HG02870 (cell line): ENCODE measurements around the gene NUTF2.
A peak's percentile ranks its signal among the peaks of the same experiment; 100 is the strongest.
"Not testable (repeated sequence)": the region's sequence is repeated elsewhere in the genome, so short reads cannot be mapped to it uniquely, and the experiment has no call there.

Experiments used
- ATAC-seq: cut with Tn5 transposase; IDR thresholded peaks from one replicate; pipeline ENCODE4 v1.9.1; 2021; ENCODE audit warnings: mild to moderate bottlenecking, moderate library complexity; ENCODE audit not compliant: unreplicated experiment

Gene NUTF2

DNA sequence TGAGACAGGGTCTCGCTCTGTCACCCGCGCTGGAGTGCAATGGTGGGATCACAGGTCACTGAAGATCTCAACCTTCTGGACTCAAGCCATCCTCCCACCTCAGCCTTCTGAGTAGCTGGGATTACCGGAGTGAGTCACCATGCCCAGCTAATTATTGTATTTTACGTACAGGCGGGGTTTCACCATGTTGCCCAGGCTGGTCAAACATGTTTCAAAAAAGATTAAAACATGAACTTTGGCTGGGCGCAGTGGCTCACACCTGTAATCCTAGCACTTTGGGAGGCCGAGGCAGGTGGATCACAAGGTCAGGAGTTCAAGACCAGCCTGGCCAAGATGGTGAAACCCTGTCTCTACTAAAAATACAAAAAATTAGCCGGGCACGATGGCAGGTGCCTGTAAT, 9.5 kb upstream of the NUTF2 start:
- ATAC-seq: not testable (repeated sequence)

- no peak for ATAC-seq
These were observed 8.9 kb upstream of the NUTF2 start for GRCh38 chr16:67837811-67838210.

DNA sequence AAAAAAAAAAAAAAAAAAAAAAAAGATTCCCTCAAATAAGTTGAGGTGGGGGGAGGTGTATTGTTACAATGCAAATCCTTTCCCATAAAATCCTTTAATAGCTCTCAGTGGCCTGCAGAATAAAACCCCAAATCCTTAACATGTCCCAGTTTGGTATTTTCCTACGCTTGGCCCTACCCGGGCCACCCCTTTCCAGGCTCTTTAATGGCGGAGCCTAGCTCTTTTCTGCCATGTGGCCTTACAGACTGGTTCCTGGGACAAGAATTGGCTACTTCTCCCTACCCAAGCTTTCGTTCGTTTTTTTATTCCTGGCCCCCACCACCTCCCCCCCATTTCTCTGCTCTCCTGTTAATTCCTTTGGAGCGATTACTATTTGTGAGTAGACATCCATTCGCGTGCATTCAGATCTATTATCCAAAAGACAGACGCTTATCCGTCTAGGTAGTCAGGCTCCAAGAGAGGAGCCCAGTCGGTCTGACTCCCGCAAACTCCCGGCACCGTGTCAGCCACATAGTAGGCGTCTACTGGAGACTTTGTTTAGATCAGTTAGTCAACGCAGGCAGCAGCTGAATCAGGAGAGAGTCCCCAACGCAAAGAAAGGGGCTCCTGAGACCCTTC, 5.4 kb upstream of the NUTF2 start:
- ATAC-seq: no peak

GRCh38 chr16:67841816-67842508, 4.8 kb upstream of the NUTF2 start, which contains the start of gene THAP11:
Gene THAP11, plus strand, starts transcription at chr16:67842320. Its CDS starts 235 bp downstream, at chr16:67842555.
- ATAC-seq: peak; percentile 47

DNA sequence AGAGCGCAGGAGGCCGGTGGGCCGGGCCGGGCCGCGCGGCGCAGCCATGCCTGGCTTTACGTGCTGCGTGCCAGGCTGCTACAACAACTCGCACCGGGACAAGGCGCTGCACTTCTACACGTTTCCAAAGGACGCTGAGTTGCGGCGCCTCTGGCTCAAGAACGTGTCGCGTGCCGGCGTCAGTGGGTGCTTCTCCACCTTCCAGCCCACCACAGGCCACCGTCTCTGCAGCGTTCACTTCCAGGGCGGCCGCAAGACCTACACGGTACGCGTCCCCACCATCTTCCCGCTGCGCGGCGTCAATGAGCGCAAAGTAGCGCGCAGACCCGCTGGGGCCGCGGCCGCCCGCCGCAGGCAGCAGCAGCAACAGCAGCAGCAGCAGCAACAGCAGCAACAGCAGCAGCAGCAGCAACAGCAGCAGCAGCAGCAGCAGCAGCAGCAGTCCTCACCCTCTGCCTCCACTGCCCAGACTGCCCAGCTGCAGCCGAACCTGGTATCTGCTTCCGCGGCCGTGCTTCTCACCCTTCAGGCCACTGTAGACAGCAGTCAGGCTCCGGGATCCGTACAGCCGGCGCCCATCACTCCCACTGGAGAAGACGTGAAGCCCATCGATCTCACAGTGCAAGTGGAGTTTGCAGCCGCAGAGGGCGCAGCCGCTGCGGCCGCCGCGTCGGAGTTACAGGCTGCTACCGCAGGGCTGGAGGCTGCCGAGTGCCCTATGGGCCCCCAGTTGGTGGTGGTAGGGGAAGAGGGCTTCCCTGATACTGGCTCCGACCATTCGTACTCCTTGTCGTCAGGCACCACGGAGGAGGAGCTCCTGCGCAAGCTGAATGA, 4.0 kb upstream of the NUTF2 start:
- ATAC-seq: peak; percentile 14

DNA sequence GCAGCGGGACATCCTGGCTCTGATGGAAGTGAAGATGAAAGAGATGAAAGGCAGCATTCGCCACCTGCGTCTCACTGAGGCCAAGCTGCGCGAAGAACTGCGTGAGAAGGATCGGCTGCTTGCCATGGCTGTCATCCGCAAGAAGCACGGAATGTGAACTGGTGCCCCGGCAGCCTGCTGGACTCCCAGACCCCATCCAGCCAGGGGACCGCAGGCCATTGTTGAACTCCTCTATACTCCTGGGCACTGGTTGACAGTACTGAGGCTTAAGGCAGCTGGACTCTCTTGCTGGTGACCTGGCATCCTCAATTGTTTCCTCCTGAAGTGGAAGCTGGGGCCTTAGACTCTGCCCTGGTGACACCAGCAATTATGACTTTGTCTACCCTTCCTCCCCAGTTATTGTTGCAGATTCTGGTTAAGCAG, 3.4 kb upstream of the NUTF2 start:
- ATAC-seq: no peak

DNA sequence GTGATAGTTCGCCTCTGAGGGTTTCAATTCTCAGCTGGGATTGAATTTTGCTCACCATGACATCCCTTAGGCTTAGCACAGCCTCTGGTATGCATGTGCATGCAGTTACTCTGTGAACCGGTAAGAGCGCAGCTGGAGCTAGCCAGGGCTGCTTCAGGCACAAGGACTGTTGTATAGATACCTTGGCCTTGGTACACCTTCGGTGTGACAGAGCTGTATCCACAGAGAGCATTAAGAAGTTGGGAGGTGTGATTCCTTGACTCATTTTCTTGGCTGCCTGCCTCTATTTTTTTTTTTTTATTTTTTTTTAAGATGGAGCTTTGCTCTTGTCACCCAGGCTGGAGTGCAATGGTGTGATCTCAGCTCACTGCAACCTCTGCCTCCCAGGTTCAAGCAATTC, 2.2 kb upstream of the NUTF2 start:
- no peak for ATAC-seq

- ATAC-seq: no peak
These were observed 1.3 kb upstream of the NUTF2 start for GRCh38 chr16:67845291-67846062.

DNA sequence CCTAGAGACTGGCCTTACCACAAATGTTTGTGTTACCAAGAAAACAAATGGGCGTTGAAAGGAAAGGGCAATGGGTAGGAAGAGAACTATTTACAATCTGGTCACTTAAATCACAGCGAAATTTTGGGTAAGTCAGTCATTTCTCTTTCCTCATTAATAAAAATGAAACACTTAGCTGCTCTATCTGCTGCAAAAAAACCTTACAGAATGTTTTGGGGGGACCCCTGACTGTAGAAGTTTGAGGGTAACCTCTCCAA, 742 bp upstream of the NUTF2 start:
- no peak for ATAC-seq

DNA sequence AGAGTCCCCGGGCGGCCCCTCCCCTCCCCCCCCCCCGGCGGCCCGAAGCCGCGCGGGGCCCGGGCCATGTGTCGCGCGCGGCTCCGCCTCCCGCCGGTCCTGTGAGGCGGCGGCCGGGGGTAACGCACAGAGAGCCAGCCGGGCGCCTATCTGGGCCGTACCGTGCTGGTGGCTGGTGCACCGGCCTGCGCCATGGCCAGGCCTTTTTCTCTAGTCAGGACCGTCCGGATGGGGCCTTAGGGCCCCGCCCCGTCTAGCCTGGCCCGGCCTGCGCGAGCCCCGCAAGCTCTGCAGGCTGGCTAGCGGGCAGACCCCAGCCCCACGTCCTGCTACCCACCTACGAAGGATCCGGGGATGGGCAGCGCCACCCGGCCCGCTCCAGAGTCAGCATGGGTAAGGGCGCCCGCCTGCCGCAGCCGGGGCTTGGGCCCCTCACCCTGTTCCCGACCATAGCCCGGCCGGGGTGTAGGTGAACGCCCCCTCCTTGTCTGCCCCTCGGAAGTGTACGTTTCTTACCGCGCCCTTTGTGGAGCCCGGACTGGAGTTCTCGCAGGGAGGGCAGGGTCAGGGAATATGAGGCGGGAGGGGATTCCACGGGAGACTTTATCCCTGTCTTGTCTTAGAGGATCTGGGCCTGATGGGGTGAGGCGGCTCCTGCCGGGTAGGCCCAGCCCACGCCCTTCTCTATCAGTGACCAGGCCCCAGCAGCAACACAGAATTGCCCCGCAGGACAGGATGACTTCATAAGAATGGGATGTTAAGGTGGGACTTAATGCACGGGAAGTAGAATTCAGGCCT, 530 bp downstream of the NUTF2 start, which contains the start of gene CENPT:
TSS of gene CENPT (minus strand) at position 630 of the 798 bp plus-strand sequence. CDS start 13,834 bp downstream, outside the sequence.
- peak; percentile 26 for ATAC-seq

- no peak for ATAC-seq
These were observed 1.4 kb downstream of the NUTF2 start for GRCh38 chr16:67848118-67848517.

DNA sequence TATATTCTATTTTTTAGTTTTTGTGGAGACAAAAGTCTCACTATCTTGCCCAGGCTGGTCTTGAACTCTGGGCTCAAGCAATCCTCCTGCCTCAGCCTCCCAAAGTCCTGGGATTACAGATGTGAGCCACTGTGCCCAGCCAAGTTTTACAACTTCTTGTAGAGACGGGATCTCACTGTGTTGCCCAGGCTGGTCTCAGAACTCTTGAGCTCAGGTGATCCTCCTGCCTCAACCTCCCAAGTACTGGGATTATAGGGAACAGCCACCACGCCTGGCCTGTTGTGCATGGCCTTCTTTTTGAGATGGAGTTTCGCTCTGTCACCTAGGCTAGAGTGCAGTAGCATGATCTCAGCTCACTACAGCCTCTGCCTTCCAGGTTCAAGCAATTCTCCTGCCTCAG, 6.9 kb downstream of the NUTF2 start:
- ATAC-seq: no peak

DNA sequence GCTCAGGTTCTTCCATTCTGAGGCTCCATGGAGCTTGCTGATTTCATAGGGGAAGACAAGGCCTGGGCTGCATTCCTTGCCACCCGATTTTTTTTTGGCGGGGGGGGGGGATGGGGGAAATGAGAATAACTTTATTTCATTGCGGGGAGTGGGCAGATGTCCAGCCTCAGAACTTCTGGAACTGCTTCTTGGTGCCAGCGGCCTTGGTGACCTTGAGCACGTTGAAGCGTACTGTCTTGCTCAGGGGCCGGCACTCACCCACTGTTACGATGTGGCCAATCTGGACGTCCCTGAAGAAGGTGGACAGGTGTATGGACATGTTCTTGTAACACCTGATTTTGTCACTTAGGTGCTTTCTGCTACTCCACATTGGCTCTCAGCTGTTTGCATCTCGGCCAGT, 9.1 kb downstream of the NUTF2 start:
- ATAC-seq: no peak

DNA sequence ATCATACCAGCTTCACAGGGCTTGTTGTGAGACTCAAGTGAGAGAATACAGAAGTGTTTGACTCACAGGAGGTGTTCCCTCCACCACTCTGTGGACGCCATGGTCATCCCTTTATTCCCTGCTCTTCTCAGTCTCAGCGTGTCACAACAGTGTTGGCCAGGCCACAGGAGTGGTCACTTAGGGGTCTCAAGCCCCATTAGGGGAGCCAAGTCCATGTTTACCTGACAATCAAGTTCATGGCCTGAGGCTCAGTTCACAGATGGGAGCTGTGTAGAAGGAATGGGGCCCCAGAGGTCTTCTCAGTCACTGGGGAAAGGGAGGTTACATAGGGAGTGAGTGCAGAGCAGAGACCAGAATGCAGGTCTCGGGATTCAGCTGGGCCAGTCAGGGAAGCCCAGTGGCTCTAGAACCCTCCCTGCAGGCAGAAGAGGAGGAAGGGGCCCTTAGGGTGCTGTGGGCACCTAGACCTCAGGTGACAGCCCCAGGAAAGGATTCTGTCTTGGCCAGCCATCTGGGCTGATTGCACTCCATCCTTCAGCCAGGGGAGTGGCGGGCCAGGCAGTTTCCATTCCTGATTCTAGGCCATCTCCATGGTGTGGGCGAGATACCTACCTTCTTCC, 10.3 kb downstream of the NUTF2 start:
- ATAC-seq: no peak

- ATAC-seq: no peak
These were observed 11.0 kb downstream of the NUTF2 start for GRCh38 chr16:67857547-67858233.

DNA sequence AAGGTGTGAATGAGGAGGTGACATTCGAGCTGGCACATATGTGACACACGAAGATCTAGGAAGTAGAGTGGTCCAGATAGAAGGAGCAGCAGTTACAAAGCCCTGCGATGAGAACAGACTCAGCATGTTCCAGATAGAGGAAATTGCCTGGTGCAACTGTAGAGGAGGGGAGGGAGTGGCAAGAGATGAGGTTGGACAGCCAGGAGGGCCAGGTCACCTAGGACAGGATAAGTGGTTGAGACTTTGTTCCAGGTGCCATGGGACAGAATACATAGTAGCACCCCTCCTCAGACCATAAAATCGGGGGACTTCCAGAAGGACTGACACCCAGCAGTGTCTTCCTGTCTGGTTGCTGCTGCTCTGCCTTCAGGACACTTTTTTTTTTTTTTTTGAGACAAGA, 11.8 kb downstream of the NUTF2 start:
- no peak for ATAC-seq

DNA sequence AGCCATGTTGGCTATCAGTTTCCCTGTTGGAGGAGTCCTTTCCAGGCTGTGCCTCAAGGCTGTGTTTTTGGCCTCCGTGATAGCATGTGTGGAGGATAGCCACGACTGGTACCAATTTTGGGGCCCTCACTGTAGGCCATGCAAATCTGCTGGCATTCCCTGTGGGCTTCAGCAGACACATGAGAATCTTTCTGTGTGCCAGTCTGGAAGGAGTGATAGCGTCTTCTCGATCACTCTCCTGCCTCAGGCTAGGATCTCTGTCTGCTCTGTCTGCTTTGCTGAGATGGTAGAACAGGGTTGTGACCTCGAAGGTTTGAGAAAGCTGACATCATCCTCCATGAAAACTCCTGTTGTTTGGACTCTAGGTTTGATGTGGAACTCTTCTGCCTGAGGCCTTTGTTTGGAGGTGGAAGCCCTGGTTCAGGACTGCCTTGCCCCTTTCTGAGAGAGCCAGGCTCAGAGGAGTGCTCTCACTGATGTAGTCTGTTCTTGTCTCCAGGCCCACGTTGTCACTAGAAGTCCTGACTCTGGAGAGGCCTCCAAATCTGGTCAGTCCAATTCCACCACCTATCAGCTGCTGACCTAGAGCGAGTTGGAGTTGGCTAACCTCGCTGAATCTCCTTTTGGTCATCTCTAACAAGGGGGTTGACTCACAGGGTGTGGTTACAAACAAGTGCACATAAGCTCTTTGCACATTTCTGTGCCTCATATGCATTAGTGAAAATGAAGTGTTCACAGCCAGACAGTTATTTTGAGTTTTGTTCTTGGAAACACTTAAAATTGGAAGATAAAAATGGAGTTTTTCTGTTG, 14.1 kb downstream of the NUTF2 start:
- ATAC-seq: no peak

DNA sequence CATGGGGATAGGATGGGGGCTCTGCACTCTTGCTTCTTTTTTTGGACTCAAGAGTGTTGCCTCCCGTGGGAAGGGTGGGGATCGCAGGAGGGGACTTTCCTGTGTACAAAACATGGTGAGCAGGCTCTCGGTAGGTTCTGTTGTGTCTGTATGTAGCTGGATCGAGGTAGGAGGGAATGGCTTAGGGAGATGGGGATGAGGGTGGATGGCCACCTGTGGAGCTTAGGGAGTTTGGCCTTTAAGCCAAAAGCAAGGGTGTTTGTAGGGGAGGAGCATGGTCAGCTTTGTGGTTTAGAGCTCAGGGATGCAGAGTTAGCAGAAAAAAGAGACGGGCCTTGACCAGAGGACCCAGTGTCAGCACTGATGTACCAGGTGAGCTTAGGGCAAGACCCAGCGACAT, 15.1 kb downstream of the NUTF2 start:
- no peak for ATAC-seq
